Testis (tissue), 3 donors: ENCODE measurements around the gene ABCB8. TPM values are rescaled to one million over a fixed set of nuclear protein-coding genes. Genes with fewer than 3 reads are reported as not detected.

Experiments used
- DNase-seq: peaks from one replicate; pipeline ENCODE4 v3.0.0-alpha.2; 2019
- H3K27ac ChIP-seq, 2 donors: fragments of 200-600 bp; sonication (generic); one replicate each; pipeline ENCODE4 v1.5.1; 2019
- H3K27me3 ChIP-seq: fragments of 200-600 bp; sonication (generic); one replicate; pipeline ENCODE4 v1.5.1; 2019
- H3K36me3 ChIP-seq: fragments of 200-600 bp; sonication (generic); one replicate; pipeline ENCODE4 v1.5.1; 2017; ENCODE audit warnings: low read depth; ENCODE audit errors: missing control alignments
- H3K4me1 ChIP-seq: fragments of 200-600 bp; sonication (generic); one replicate; pipeline ENCODE4 v1.5.1; 2019
- H3K4me3 ChIP-seq, 2 donors: fragments of 200-600 bp; sonication (generic); one replicate each; pipeline ENCODE4 v1.5.1; 2017 to 2019
- H3K9me3 ChIP-seq: fragments of 200-600 bp; sonication (generic); one replicate; pipeline ENCODE4 v1.5.1; 2017
- CTCF ChIP-seq, 3 experiments: fragments of 450-650 bp in 2 of 3; fragments of 200-600 bp in 1 of 3; sonication (generic) in 1 of 3; IDR thresholded peaks; one replicate each; pipeline ENCODE4 v1.5.1; 2016 to 2019; ENCODE audit warnings: antibody characterized with exemption in 3 of 3, mild to moderate bottlenecking in 2 of 3, moderate library complexity in 1 of 3
- POLR2A ChIP-seq: fragments of 450-650 bp; IDR thresholded peaks from one replicate; pipeline ENCODE4 v1.6.1; 2017; ENCODE audit warnings: antibody characterized with exemption, mild to moderate bottlenecking, moderate library complexity
- WGBS, 2 donors: methylation state at CpG; one replicate each; pipeline ENCODE4 v1.1.5; 2018; 5-methylcytosine and 5-hydroxymethylcytosine counted together
- intact Hi-C: fragments of 100-400 bp; cut with DNase I; formaldehyde crosslinking; loops from one replicate; pipeline ENCODE4 v1.15.1; 2023; ENCODE audit warnings: low total_unique reads
- polyA plus RNA-seq: library from polyadenylated mRNA; stranded (reverse); fragments of 350-450 nt; fragmentation: Illumina TruSeq; extraction: RNeasy Lipid Tissue Mini Kit (QIAGEN cat#74804); gene quantifications from one replicate; pipeline ENCODE4 v1.2.3, GENCODE V29; 2014; ENCODE audit warnings: low read depth, low replicate concordance; ENCODE audit not compliant: insufficient read depth
- total RNA-seq, 2 donors: library from RNA; depleted of rRNA; stranded (reverse); fragments of >200 nt; gene quantifications; one replicate each; pipeline ENCODE4 v1.2.3, GENCODE V29; 2016

Gene ABCB8
- total and polyA plus RNA-seq, 3 donors from 2014 or later: 34.9 to 76.8 (median 59.6) TPM

- Histone ChIP-seq H3K36me3 (no peaks in the 10 kb centered on the region), H3K4me3 (no peak within 1 kb of the TSS), H3K27me3 (no peaks in the 10 kb centered on the region), H3K9me3 (no peaks in the 10 kb centered on the region), H3K27ac (no peak within 1 kb of the TSS), H3K4me1 (no peaks in the 10 kb centered on the region)
- no peak for DNase-seq
- no peak for TF ChIP-seq POLR2A
- TF ChIP-seq CTCF (IDR thresholded peaks at IDR 0.05): no peak
- intact Hi-C loops: no loop called here
- 77 to 81% methylated on average over 19 to 22 of the region's 22 CpGs for WGBS, 2 donors
Measured at GRCh38 chr7:151047976-151048815, 19.9 kb downstream of the ABCB8 start, which contains the start of gene ASIC3. ASIC3 (plus strand) TSS chr7:151048531; CDS start chr7:151048886, 355 bp downstream.

DNA sequence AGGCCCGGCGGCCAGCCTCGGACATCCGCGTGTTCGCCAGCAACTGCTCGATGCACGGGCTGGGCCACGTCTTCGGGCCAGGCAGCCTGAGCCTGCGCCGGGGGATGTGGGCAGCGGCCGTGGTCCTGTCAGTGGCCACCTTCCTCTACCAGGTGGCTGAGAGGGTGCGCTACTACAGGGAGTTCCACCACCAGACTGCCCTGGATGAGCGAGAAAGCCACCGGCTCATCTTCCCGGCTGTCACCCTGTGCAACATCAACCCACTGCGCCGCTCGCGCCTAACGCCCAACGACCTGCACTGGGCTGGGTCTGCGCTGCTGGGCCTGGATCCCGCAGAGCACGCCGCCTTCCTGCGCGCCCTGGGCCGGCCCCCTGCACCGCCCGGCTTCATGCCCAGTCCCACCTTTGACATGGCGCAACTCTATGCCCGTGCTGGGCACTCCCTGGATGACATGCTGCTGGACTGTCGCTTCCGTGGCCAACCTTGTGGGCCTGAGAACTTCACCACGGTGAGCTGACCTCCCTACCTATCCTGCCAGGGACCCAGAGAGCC is 20.7 kb downstream of the ABCB8 start:
- intact Hi-C loops: no loop called here
- Histone ChIP-seq H3K27me3 (no peaks in the 10 kb centered on the region), H3K4me1 (no peaks in the 10 kb centered on the region), H3K36me3 (no peaks in the 10 kb centered on the region), H3K4me3 (no peak overlapping the region), H3K9me3 (no peaks in the 10 kb centered on the region), H3K27ac (no peak overlapping the region)
- no peak for DNase-seq
- 85 to 95% methylated on average over 32 to 35 of the region's 38 CpGs for WGBS, 2 donors
- TF ChIP-seq POLR2A (no peak), CTCF (IDR thresholded peaks at IDR 0.05) (no peak)

DNA sequence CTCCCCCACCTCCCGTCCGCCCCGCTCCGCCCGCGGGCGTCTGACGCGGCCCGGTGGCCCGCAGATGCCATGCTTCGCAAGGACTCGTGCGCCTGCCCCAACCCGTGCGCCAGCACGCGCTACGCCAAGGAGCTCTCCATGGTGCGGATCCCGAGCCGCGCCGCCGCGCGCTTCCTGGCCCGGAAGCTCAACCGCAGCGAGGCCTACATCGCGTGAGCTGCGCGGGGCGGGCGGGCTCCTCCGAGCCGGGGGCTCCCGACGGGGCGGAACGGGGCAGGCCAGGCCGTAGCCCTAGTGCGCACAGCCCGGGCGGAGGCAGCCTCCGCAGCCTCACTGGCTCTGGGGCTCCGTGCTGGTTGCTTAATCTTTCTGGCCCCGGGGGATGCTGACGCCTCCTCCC is 22.9 kb downstream of the ABCB8 start:
- DNase-seq: peak; percentile 79

DNA sequence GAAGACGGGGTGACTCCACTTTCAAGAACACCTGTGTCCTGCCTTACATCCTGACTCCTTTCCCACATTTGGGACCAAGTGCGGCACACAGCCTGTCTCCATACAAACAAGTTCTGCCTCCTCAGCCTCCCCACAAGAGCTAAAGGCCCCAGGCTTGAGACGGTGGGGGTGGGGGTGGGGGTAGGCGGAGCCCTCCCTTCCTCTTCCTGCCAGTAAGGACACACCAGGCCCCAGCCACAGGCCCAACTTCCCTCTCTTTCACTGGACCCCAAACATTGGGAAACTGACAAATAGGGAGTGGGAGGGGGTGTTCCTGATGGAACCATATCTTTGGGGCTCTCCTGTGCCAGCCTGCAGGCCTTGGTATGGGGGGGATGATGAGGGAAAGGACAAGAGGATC is 24.8 kb downstream of the ABCB8 start:
- Histone ChIP-seq H3K9me3 (no peaks in the 10 kb centered on the region), H3K27me3 (no peaks in the 10 kb centered on the region), H3K4me3 (no peak overlapping the region), H3K27ac (no peak overlapping the region), H3K4me1 (peaks cover 6% of the 10 kb centered on the region), H3K36me3 (no peaks in the 10 kb centered on the region)
- DNase-seq: no peak
- intact Hi-C loops: no loop called here
- 84 to 87% methylated on average over 4 of the region's 4 CpGs for WGBS, 2 donors
- TF ChIP-seq POLR2A (no peak), CTCF (IDR thresholded peaks at IDR 0.05) (no peak)

More for the DNA sequence above, 22.9 kb downstream of the ABCB8 start:
- no peaks in the 10 kb centered on the region for H3K4me1 ChIP-seq
- intact Hi-C loops: no loop called here
- H3K36me3 ChIP-seq: no peaks in the 10 kb centered on the region
- no peaks in the 10 kb centered on the region for H3K27me3 ChIP-seq
- TF ChIP-seq CTCF (IDR thresholded peaks at IDR 0.05): no peak
- no peak for TF ChIP-seq POLR2A
- H3K27ac ChIP-seq: no peak overlapping the region
- H3K4me3 ChIP-seq: no peak overlapping the region
- H3K9me3 ChIP-seq: no peaks in the 10 kb centered on the region
- WGBS, 2 donors: 2 to 15% methylated on average over 4 to 48 of the region's 50 CpGs
